ENCODE data around the gene RBM38. TPM values are rescaled to one million over a fixed set of nuclear protein-coding genes. Genes with fewer than 3 reads are reported as not detected.

The RBM38 gene
- total and polyA plus RNA-seq, 2 of the 13 experiments (the other 11 are each of a cell fraction or from before 2014, with no cell fraction given) = 24.2 to 34.2 TPM

- TF ChIP-seq TEAD2 (CRISPR knock-in tag; IDR thresholded peaks at IDR 0.05) = no peak
- TF ChIP-seq, protein P1, sequence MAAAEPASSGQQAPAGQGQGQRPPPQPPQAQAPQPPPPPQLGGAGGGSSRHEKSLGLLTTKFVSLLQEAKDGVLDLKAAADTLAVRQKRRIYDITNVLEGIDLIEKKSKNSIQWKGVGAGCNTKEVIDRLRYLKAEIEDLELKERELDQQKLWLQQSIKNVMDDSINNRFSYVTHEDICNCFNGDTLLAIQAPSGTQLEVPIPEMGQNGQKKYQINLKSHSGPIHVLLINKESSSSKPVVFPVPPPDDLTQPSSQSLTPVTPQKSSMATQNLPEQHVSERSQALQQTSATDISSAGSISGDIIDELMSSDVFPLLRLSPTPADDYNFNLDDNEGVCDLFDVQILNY (CRISPR knock-in tag; conservative IDR thresholded peaks at IDR 0.05) = 0 out of 2 replicates have a peak, but pooled peaks have one; percentile 27
- TF ChIP-seq NFYB (CRISPR knock-in tag; IDR thresholded peaks at IDR 0.05) = no peak
- TF ChIP-seq ZNF75D (CRISPR knock-in tag; IDR thresholded peaks at IDR 0.05; ENCODE audit: borderline replicate concordance) = peak; percentile 77; the same call in 1 of the 2 replicates
- TF ChIP-seq POGK (CRISPR knock-in tag; conservative IDR thresholded peaks at IDR 0.05) = 0 out of 2 replicates have a peak, but pooled peaks have one; percentile 12
- TF ChIP-seq, protein P2, sequence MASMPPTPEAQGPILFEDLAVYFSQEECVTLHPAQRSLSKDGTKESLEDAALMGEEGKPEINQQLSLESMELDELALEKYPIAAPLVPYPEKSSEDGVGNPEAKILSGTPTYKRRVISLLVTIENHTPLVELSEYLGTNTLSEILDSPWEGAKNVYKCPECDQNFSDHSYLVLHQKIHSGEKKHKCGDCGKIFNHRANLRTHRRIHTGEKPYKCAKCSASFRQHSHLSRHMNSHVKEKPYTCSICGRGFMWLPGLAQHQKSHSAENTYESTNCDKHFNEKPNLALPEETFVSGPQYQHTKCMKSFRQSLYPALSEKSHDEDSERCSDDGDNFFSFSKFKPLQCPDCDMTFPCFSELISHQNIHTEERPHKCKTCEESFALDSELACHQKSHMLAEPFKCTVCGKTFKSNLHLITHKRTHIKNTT (CRISPR knock-in tag; IDR thresholded peaks at IDR 0.05) = no peak
- no peak for TF ChIP-seq ZMAT3 (CRISPR knock-in tag; conservative IDR thresholded peaks at IDR 0.05)
- TF ChIP-seq, protein P3, sequence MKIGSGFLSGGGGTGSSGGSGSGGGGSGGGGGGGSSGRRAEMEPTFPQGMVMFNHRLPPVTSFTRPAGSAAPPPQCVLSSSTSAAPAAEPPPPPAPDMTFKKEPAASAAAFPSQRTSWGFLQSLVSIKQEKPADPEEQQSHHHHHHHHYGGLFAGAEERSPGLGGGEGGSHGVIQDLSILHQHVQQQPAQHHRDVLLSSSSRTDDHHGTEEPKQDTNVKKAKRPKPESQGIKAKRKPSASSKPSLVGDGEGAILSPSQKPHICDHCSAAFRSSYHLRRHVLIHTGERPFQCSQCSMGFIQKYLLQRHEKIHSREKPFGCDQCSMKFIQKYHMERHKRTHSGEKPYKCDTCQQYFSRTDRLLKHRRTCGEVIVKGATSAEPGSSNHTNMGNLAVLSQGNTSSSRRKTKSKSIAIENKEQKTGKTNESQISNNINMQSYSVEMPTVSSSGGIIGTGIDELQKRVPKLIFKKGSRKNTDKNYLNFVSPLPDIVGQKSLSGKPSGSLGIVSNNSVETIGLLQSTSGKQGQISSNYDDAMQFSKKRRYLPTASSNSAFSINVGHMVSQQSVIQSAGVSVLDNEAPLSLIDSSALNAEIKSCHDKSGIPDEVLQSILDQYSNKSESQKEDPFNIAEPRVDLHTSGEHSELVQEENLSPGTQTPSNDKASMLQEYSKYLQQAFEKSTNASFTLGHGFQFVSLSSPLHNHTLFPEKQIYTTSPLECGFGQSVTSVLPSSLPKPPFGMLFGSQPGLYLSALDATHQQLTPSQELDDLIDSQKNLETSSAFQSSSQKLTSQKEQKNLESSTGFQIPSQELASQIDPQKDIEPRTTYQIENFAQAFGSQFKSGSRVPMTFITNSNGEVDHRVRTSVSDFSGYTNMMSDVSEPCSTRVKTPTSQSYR (CRISPR knock-in tag; IDR thresholded peaks at IDR 0.05; ENCODE audit: borderline replicate concordance) = peak; percentile 83
- no peak for TF ChIP-seq STAT6 (CRISPR knock-in tag; IDR thresholded peaks at IDR 0.05; ENCODE audit: borderline replicate concordance)
- TF ChIP-seq ZNF30 (CRISPR knock-in tag; IDR thresholded peaks at IDR 0.05) = no peak
- no peak for TF ChIP-seq ARID2 (CRISPR knock-in tag; IDR thresholded peaks at IDR 0.05; ENCODE audit: borderline replicate concordance)
- peak; percentile 66 for TF ChIP-seq ZFX (CRISPR knock-in tag; IDR thresholded peaks at IDR 0.05; ENCODE audit: low read depth)
- no peak for TF ChIP-seq TBX3 (IDR thresholded peaks at IDR 0.05; ENCODE audit: borderline replicate concordance)
Measured at GRCh38 chr20:57389695-57390603, 1.2 kb upstream of the RBM38 start (continued).
